NB4 (cell line): ENCODE measurements around the gene PRR33.

Experiments
- MAX ChIP-seq: IDR thresholded peaks from 2 replicates; pipeline ENCODE4 v1.6.1; 2011; ENCODE audit warnings: low read depth, low read length
- POLR2A ChIP-seq: IDR thresholded peaks from 2 replicates; pipeline ENCODE4 v1.6.1; 2011; ENCODE audit warnings: mild to moderate bottlenecking; ENCODE audit not compliant: insufficient read length; ENCODE audit errors: extremely low read depth
- TF ChIP-seq, protein P1 (sequence below): IDR thresholded peaks from one replicate; pipeline ENCODE4 v1.5.1; 2012; ENCODE audit warnings: low read depth, low read length

GRCh38 chr11:1899090-1899489, 7.4 kb upstream of the PRR33 start:
- TF ChIP-seq, protein P1, sequence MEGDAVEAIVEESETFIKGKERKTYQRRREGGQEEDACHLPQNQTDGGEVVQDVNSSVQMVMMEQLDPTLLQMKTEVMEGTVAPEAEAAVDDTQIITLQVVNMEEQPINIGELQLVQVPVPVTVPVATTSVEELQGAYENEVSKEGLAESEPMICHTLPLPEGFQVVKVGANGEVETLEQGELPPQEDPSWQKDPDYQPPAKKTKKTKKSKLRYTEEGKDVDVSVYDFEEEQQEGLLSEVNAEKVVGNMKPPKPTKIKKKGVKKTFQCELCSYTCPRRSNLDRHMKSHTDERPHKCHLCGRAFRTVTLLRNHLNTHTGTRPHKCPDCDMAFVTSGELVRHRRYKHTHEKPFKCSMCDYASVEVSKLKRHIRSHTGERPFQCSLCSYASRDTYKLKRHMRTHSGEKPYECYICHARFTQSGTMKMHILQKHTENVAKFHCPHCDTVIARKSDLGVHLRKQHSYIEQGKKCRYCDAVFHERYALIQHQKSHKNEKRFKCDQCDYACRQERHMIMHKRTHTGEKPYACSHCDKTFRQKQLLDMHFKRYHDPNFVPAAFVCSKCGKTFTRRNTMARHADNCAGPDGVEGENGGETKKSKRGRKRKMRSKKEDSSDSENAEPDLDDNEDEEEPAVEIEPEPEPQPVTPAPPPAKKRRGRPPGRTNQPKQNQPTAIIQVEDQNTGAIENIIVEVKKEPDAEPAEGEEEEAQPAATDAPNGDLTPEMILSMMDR, result no peak
- TF ChIP-seq POLR2A (no peak), MAX (no peak)
